Tibial nerve (tissue), 3 donors: ENCODE data around the gene PTPRT.

Source experiments
- POLR2A ChIP-seq, 2 donors: fragments of 450-650 bp; IDR thresholded peaks; one replicate each; pipeline ENCODE4 v1.6.1; 2017; ENCODE audit warnings: antibody characterized with exemption in 2 of 2, mild to moderate bottlenecking in 2 of 2, moderate library complexity in 2 of 2
- TF ChIP-seq, protein P1 (sequence below), 5 experiments: fragments of 200-600 bp in 3 of 5; fragments of 450-650 bp in 2 of 5; sonication (generic) in 3 of 5; IDR thresholded peaks; one replicate each; pipeline ENCODE4 v1.5.1; 2016 to 2019; ENCODE audit warnings: antibody characterized with exemption in 5 of 5, mild to moderate bottlenecking in 3 of 5, moderate library complexity in 2 of 5

- TF ChIP-seq, protein P1, sequence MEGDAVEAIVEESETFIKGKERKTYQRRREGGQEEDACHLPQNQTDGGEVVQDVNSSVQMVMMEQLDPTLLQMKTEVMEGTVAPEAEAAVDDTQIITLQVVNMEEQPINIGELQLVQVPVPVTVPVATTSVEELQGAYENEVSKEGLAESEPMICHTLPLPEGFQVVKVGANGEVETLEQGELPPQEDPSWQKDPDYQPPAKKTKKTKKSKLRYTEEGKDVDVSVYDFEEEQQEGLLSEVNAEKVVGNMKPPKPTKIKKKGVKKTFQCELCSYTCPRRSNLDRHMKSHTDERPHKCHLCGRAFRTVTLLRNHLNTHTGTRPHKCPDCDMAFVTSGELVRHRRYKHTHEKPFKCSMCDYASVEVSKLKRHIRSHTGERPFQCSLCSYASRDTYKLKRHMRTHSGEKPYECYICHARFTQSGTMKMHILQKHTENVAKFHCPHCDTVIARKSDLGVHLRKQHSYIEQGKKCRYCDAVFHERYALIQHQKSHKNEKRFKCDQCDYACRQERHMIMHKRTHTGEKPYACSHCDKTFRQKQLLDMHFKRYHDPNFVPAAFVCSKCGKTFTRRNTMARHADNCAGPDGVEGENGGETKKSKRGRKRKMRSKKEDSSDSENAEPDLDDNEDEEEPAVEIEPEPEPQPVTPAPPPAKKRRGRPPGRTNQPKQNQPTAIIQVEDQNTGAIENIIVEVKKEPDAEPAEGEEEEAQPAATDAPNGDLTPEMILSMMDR (IDR thresholded peaks at IDR 0.05): no peak
- TF ChIP-seq POLR2A (IDR thresholded peaks at IDR 0.05): no peak
Observed at GRCh38 chr20:42461965-42462593, 727.6 kb downstream of the PTPRT start.
